ENCODE measurements around the gene CERCAM. TPM values are rescaled to one million over a fixed set of nuclear protein-coding genes. Genes with fewer than 3 reads are reported as not detected.

Gene CERCAM
- total RNA-seq, 1 donor, result 195 TPM

- peaks cover 3% of the 10 kb centered on the region for H3K79me2 ChIP-seq (ENCODE audit: insufficient read depth, low read length)
- no peak overlapping the region for H3K27ac ChIP-seq (ENCODE audit: low read depth, low read length)
- TF ChIP-seq, protein P1, sequence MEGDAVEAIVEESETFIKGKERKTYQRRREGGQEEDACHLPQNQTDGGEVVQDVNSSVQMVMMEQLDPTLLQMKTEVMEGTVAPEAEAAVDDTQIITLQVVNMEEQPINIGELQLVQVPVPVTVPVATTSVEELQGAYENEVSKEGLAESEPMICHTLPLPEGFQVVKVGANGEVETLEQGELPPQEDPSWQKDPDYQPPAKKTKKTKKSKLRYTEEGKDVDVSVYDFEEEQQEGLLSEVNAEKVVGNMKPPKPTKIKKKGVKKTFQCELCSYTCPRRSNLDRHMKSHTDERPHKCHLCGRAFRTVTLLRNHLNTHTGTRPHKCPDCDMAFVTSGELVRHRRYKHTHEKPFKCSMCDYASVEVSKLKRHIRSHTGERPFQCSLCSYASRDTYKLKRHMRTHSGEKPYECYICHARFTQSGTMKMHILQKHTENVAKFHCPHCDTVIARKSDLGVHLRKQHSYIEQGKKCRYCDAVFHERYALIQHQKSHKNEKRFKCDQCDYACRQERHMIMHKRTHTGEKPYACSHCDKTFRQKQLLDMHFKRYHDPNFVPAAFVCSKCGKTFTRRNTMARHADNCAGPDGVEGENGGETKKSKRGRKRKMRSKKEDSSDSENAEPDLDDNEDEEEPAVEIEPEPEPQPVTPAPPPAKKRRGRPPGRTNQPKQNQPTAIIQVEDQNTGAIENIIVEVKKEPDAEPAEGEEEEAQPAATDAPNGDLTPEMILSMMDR (IDR thresholded peaks at IDR 0.05; ENCODE audit: extremely low read depth, low read depth, low read length), result no peak
- peaks cover 12% of the 10 kb centered on the region for H3K4me1 ChIP-seq (ENCODE audit: insufficient read depth, low read length)
- H3K36me3 ChIP-seq (ENCODE audit: insufficient read depth, low read length), result no peaks in the 10 kb centered on the region
- no peaks in the 10 kb centered on the region for H4K20me1 ChIP-seq (ENCODE audit: insufficient read depth, low read length)
- peak; percentile 32 for DNase-seq (ENCODE audit: insufficient read length, low spot score, missing footprints)
- H3K27me3 ChIP-seq (ENCODE audit: insufficient read depth, low read length), result peaks cover 34% of the 10 kb centered on the region
- H2AFZ ChIP-seq (ENCODE audit: low read length), result no peak overlapping the region
- H3K4me2 ChIP-seq (ENCODE audit: insufficient read depth, low read length), result no peak overlapping the region
- H3K9me3 ChIP-seq (ENCODE audit: low read depth, low read length), result no peaks in the 10 kb centered on the region
- H3K4me3 ChIP-seq (ENCODE audit: insufficient read depth, low read length), result no peak overlapping the region
Observed at GRCh38 chr9:128416014-128416413, 4.6 kb upstream of the CERCAM start.

GRCh38 chr9:128416432-128417019, 4.1 kb upstream of the CERCAM start:
- Histone ChIP-seq H3K27ac (ENCODE audit: low read depth, low read length) (no peak overlapping the region), H4K20me1 (ENCODE audit: insufficient read depth, low read length) (no peaks in the 10 kb centered on the region), H3K9me3 (ENCODE audit: low read depth, low read length) (no peaks in the 10 kb centered on the region), H3K27me3 (ENCODE audit: insufficient read depth, low read length) (peaks cover 34% of the 10 kb centered on the region), H3K4me2 (ENCODE audit: insufficient read depth, low read length) (no peak overlapping the region), H2AFZ (ENCODE audit: low read length) (no peak overlapping the region), H3K4me1 (ENCODE audit: insufficient read depth, low read length) (peaks cover 15% of the 10 kb centered on the region), H3K79me2 (ENCODE audit: insufficient read depth, low read length) (peaks cover 8% of the 10 kb centered on the region), H3K36me3 (ENCODE audit: insufficient read depth, low read length) (no peaks in the 10 kb centered on the region), H3K4me3 (ENCODE audit: insufficient read depth, low read length) (no peak overlapping the region)
- TF ChIP-seq, protein P1 (IDR thresholded peaks at IDR 0.05; ENCODE audit: extremely low read depth, low read depth, low read length), result no peak
- peak; percentile 44 for DNase-seq (ENCODE audit: insufficient read length, low spot score, missing footprints)

- Histone ChIP-seq H3K4me2 (ENCODE audit: insufficient read depth, low read length) (peak overlapping the region; percentile 96), H3K4me3 (ENCODE audit: insufficient read depth, low read length) (peak overlapping the region; percentile 31)
Observed at GRCh38 chr9:128419061-128419925, 1.4 kb upstream of the CERCAM start.

More at GRCh38 chr9:128419061-128419925, 1.4 kb upstream of the CERCAM start:
- Histone ChIP-seq H3K27ac (ENCODE audit: low read depth, low read length) (no peak overlapping the region), H3K9me3 (ENCODE audit: low read depth, low read length) (no peaks in the 10 kb centered on the region), H2AFZ (ENCODE audit: low read length) (peak overlapping the region; percentile 34), H3K4me1 (ENCODE audit: insufficient read depth, low read length) (peaks cover 25% of the 10 kb centered on the region), H3K36me3 (ENCODE audit: insufficient read depth, low read length) (peaks cover 21% of the 10 kb centered on the region), H3K79me2 (ENCODE audit: insufficient read depth, low read length) (peaks cover 20% of the 10 kb centered on the region), H4K20me1 (ENCODE audit: insufficient read depth, low read length) (peaks cover 2% of the 10 kb centered on the region), H3K27me3 (ENCODE audit: insufficient read depth, low read length) (peaks cover 28% of the 10 kb centered on the region)
- DNase-seq (ENCODE audit: insufficient read length, low spot score, missing footprints), result peak; percentile 77
- TF ChIP-seq, protein P1 (IDR thresholded peaks at IDR 0.05; ENCODE audit: extremely low read depth, low read depth, low read length), result no peak

Data from osteoblast (primary cell).